Small intestine (tissue), 7 donors: ENCODE measurements around the gene GPR45. TPM values are rescaled to one million over a fixed set of nuclear protein-coding genes. Genes with fewer than 3 reads are reported as not detected.

Experiments used
- DNase-seq, 2 donors: peaks; one replicate each; pipeline versions ENCODE4 v3.0.0 to v3.0.0-alpha.2; 2013
- FAIRE-seq: peaks from 2 replicates; lab custom pipeline; 2012; peaks lifted over from hg19 to GRCh38; lab: Jason Lieb, UNC
- H3K27ac ChIP-seq, 3 donors: one replicate each; pipeline ENCODE4 v1.5.1; 2013; ENCODE audit warnings: low read length in 2 of 3, mild to moderate bottlenecking in 2 of 3, control low read depth in 1 of 3, inconsistent platforms in 1 of 3, low read depth in 1 of 3, moderate library complexity in 1 of 3
- H3K27me3 ChIP-seq, 3 donors: one replicate each; pipeline ENCODE4 v1.6.1; 2013; ENCODE audit warnings: low read length in 3 of 3, inconsistent platforms in 1 of 3; ENCODE audit not compliant: control insufficient read depth in 3 of 3, insufficient read depth in 3 of 3
- H3K36me3 ChIP-seq, 3 donors: one replicate each; pipeline ENCODE4 v1.6.1; 2013; ENCODE audit warnings: low read length in 3 of 3, inconsistent platforms in 1 of 3, low read depth in 1 of 3, mild to moderate bottlenecking in 1 of 3, moderate library complexity in 1 of 3; ENCODE audit not compliant: control insufficient read depth in 3 of 3, insufficient read depth in 2 of 3
- H3K4me1 ChIP-seq, 3 donors: one replicate each; pipeline ENCODE4 v1.6.1; 2013; ENCODE audit warnings: low read length in 2 of 3, inconsistent platforms in 1 of 3, low read depth in 1 of 3, mild to moderate bottlenecking in 1 of 3, moderate library complexity in 1 of 3; ENCODE audit not compliant: control insufficient read depth in 3 of 3, insufficient read depth in 2 of 3
- H3K4me3 ChIP-seq, 3 donors: one replicate each; pipeline ENCODE4 v1.5.1; 2013; ENCODE audit warnings: low read length in 3 of 3, control low read depth in 1 of 3, inconsistent platforms in 1 of 3, low read depth in 1 of 3, mild to moderate bottlenecking in 1 of 3, moderate library complexity in 1 of 3
- H3K9me3 ChIP-seq, 2 donors: one replicate each; pipeline ENCODE4 v1.6.1; 2013; ENCODE audit warnings: low read depth in 1 of 2, low read length in 1 of 2; ENCODE audit not compliant: control insufficient read depth in 2 of 2, insufficient read depth in 1 of 2
- WGBS, 3 donors: extraction: QIAGEN DNeasy Blood & Tissue Kit; methylation state at CpG; one replicate each; pipeline ENCODE4 v1.1.7; 2013; 5-methylcytosine and 5-hydroxymethylcytosine counted together
- polyA plus RNA-seq, 4 donors: library from polyadenylated mRNA; stranded (reverse) in 3 of 4; unstranded in 1 of 4; fragments of 200-250 nt in 3 of 4; fragments of 120-200 nt in 1 of 4; gene quantifications; one replicate each; pipeline versions ENCODE4 v1.2.1 to v1.2.3, GENCODE V29; 2013
- donor health status: healthy with polysubstance abuse.
- donor health status: control.
- donor health status: control.
- donor health status: Bipolar disorder and iron deficiency.
- donor health status: healthy.

GPR45 gene
- polyA plus RNA-seq, 4 donors, result 0.04 to 0.12 TPM; not detected in 2

GRCh38 chr2:105236060-105236424 is 5.5 kb upstream of the GPR45 start:
- 38 to 44% (median 40%) methylated on average over 5 of the region's 5 CpGs for WGBS, 3 donors

GRCh38 chr2:105237045-105237765 is 4.3 kb upstream of the GPR45 start:
- no peaks in the 10 kb centered on the region for H3K9me3 ChIP-seq
- DNase-seq (no peak), FAIRE-seq (no peak)
- peaks cover 0 to 19% (median 0%) of the 10 kb centered on the region in 3 donors for H3K27me3 ChIP-seq
- H3K27ac ChIP-seq, result no peak overlapping the region
- H3K4me3 ChIP-seq, result no peak overlapping the region
- H3K4me1 ChIP-seq, result no peaks in the 10 kb centered on the region
- H3K36me3 ChIP-seq, result no peaks in the 10 kb centered on the region
- 62 to 70% (median 66%) methylated on average over 39 to 41 of the region's 41 CpGs for WGBS, 3 donors

More at GRCh38 chr2:105236060-105236424, 5.5 kb upstream of the GPR45 start:
- no peaks in the 10 kb centered on the region for H3K4me1 ChIP-seq
- H3K9me3 ChIP-seq, result no peaks in the 10 kb centered on the region
- DNase-seq (no peak), FAIRE-seq (no peak)
- no peak overlapping the region for H3K27ac ChIP-seq
- H3K36me3 ChIP-seq, result no peaks in the 10 kb centered on the region
- H3K4me3 ChIP-seq, result no peak overlapping the region
- H3K27me3 ChIP-seq, result peaks cover 0 to 14% (median 0%) of the 10 kb centered on the region in 3 donors

GRCh38 chr2:105238664-105239240 is 2.8 kb upstream of the GPR45 start:
- FAIRE-seq, result no peak

GRCh38 chr2:105239924-105240323 is 1.6 kb upstream of the GPR45 start:
- no peaks in the 10 kb centered on the region for H3K9me3 ChIP-seq
- FAIRE-seq, result no peak
- H3K36me3 ChIP-seq, result no peaks in the 10 kb centered on the region
- H3K4me3 ChIP-seq, result no peak overlapping the region
- peaks cover 0 to 17% (median 0%) of the 10 kb centered on the region in 3 donors for H3K27me3 ChIP-seq
- DNase-seq, result no peak
- H3K27ac ChIP-seq, result no peak overlapping the region
- H3K4me1 ChIP-seq, result no peaks in the 10 kb centered on the region
- 91 to 98% (median 91%) methylated on average over 2 of the region's 2 CpGs for WGBS, 3 donors

More at GRCh38 chr2:105238664-105239240, 2.8 kb upstream of the GPR45 start:
- Histone ChIP-seq H3K27me3 (peaks cover 0 to 19% (median 0%) of the 10 kb centered on the region in 3 donors), H3K9me3 (no peaks in the 10 kb centered on the region), H3K36me3 (no peaks in the 10 kb centered on the region), H3K27ac (no peak overlapping the region), H3K4me3 (no peak overlapping the region), H3K4me1 (no peaks in the 10 kb centered on the region)
- 80 to 85% (median 80%) methylated on average over 14 of the region's 14 CpGs for WGBS, 3 donors
- DNase-seq, result no peak

- Histone ChIP-seq H3K4me1 (no peaks in the 10 kb centered on the region), H3K27me3 (peaks cover 0 to 8% (median 0%) of the 10 kb centered on the region in 3 donors), H3K9me3 (no peaks in the 10 kb centered on the region), H3K27ac (no peak overlapping the region), H3K4me3 (no peak overlapping the region), H3K36me3 (no peaks in the 10 kb centered on the region)
- FAIRE-seq, result no peak
- 96 to 97% (median 96%) methylated on average over 50 of the region's 50 CpGs for WGBS, 3 donors
- no peak for DNase-seq
These were observed 897 bp downstream of the GPR45 start for GRCh38 chr2:105242286-105242993.

GRCh38 chr2:105243961-105244360 is 2.4 kb downstream of the GPR45 start:
- no peak for FAIRE-seq
- H3K27me3 ChIP-seq, result peaks cover 0 to 7% (median 0%) of the 10 kb centered on the region in 3 donors
- H3K4me3 ChIP-seq, result no peak overlapping the region
- WGBS, 3 donors, result 63 to 80% (median 69%) methylated on average over 5 of the region's 5 CpGs
- H3K36me3 ChIP-seq, result no peaks in the 10 kb centered on the region
- H3K27ac ChIP-seq, result no peak overlapping the region
- no peaks in the 10 kb centered on the region for H3K9me3 ChIP-seq
- H3K4me1 ChIP-seq, result no peaks in the 10 kb centered on the region
- no peak for DNase-seq

GRCh38 chr2:105244451-105244850 is 2.9 kb downstream of the GPR45 start:
- WGBS, 3 donors, result 68 to 86% (median 78%) methylated on average over 3 of the region's 3 CpGs
- DNase-seq (no peak), FAIRE-seq (no peak)
- H3K36me3 ChIP-seq, result no peaks in the 10 kb centered on the region
- H3K9me3 ChIP-seq, result no peaks in the 10 kb centered on the region
- H3K4me1 ChIP-seq, result no peaks in the 10 kb centered on the region
- H3K4me3 ChIP-seq, result no peak overlapping the region
- H3K27ac ChIP-seq, result no peak overlapping the region
- peaks cover 0 to 7% (median 0%) of the 10 kb centered on the region in 3 donors for H3K27me3 ChIP-seq

GRCh38 chr2:105248316-105249070 is 7.0 kb downstream of the GPR45 start:
- H3K4me1 ChIP-seq, result no peaks in the 10 kb centered on the region
- no peaks in the 10 kb centered on the region for H3K27me3 ChIP-seq
- H3K9me3 ChIP-seq, result no peaks in the 10 kb centered on the region
- WGBS, 3 donors, result 75 to 81% (median 80%) methylated on average over 4 of the region's 4 CpGs
- FAIRE-seq (no peak), DNase-seq (no peak)
- no peak overlapping the region for H3K27ac ChIP-seq
- H3K36me3 ChIP-seq, result no peaks in the 10 kb centered on the region
- no peak overlapping the region for H3K4me3 ChIP-seq
